HepG2 (cell line): ENCODE data around the gene PTCRA. TPM values are rescaled to one million over a fixed set of nuclear protein-coding genes. Genes with fewer than 3 reads are reported as not detected.

Experiments
- ARNT ChIP-seq: fragments of 450-650 bp; IDR thresholded peaks from 2 replicates; pipeline ENCODE4 v1.6.1; 2017
- ASH2L ChIP-seq: fragments of 300-600, 200-600 bp; sonication (generic); IDR thresholded peaks from 2 replicates; pipeline ENCODE4 v1.7.0; 2017; ENCODE audit warnings: low read depth, mild to moderate bottlenecking, moderate library complexity, mixed read lengths, low read length; ENCODE audit not compliant: insufficient read length
- ATRX ChIP-seq: sonication (generic); formaldehyde crosslinking; IDR thresholded peaks from 2 replicates; pipeline ENCODE4 v1.4.0; 2020; ENCODE audit warnings: missing genetic modification reagents, borderline replicate concordance
- CBX2 ChIP-seq, 2 experiments: fragments of 200-600 bp in 1 of 2; sonication (generic); formaldehyde crosslinking in 1 of 2; IDR thresholded peaks; 2 replicates each; pipeline versions ENCODE4 v1.7.0 to v1.8.1; 2018 to 2022; ENCODE audit warnings: low read depth in 2 of 2, low read length in 1 of 2, mild to moderate bottlenecking in 1 of 2, missing genetic modification reagents in 1 of 2
- CHD2 ChIP-seq: IDR thresholded peaks from 2 replicates; pipeline ENCODE4 v1.6.1; 2011; ENCODE audit warnings: low read depth, low read length, improper control_type of control experiment
- EHMT2 ChIP-seq: fragments of 200-600 bp; sonication (generic); IDR thresholded peaks from 2 replicates; pipeline ENCODE4 v1.7.0; 2017; ENCODE audit warnings: antibody characterized with exemption, low read depth, low read length, borderline replicate concordance
- FOXA3 ChIP-seq: IDR thresholded peaks from 2 replicates; pipeline ENCODE4 v1.6.1; 2016; ENCODE audit warnings: missing genetic modification reagents, missing compliant biosample characterization
- FOXC1 ChIP-seq: sonication (generic); formaldehyde crosslinking; IDR thresholded peaks from 2 replicates; pipeline ENCODE4 v1.8.0; 2022; ENCODE audit warnings: mild to moderate bottlenecking, missing genetic modification reagents, borderline replicate concordance
- GTF2F1 ChIP-seq: fragments of 150-350 bp; IDR thresholded peaks from 2 replicates; pipeline ENCODE4 v1.6.1; 2014; ENCODE audit warnings: low read length
- KDM4B ChIP-seq: sonication (generic); formaldehyde crosslinking; IDR thresholded peaks from 2 replicates; pipeline ENCODE4 v1.4.0; 2020; ENCODE audit warnings: missing genetic modification reagents
- KMT2A ChIP-seq: sonication (generic); formaldehyde crosslinking; IDR thresholded peaks from 2 replicates; pipeline ENCODE4 v1.4.0; 2020; ENCODE audit warnings: missing genetic modification reagents
- MTA3 ChIP-seq: sonication (generic); formaldehyde crosslinking; IDR thresholded peaks from 2 replicates; pipeline ENCODE4 v1.4.0; 2020; ENCODE audit warnings: missing genetic modification reagents
- MYNN ChIP-seq: sonication (generic); formaldehyde crosslinking; IDR thresholded peaks from 2 replicates; pipeline ENCODE4 v1.4.0; 2020; ENCODE audit warnings: mild to moderate bottlenecking, low read depth, missing genetic modification reagents
- POLR2AphosphoS2 ChIP-seq: IDR thresholded peaks from 2 replicates; pipeline ENCODE4 v1.6.1; 2011; ENCODE audit warnings: low read depth, low read length, improper control_type of control experiment
- RBAK ChIP-seq: sonication (generic); formaldehyde crosslinking; IDR thresholded peaks from 2 replicates; pipeline ENCODE4 v1.5.1; 2020; ENCODE audit warnings: mild to moderate bottlenecking, missing genetic modification reagents
- SP5 ChIP-seq: IDR thresholded peaks from 2 replicates; pipeline ENCODE4 v1.6.1; 2016; ENCODE audit warnings: low read depth, borderline replicate concordance
- THAP11 ChIP-seq: IDR thresholded peaks from 2 replicates; pipeline ENCODE4 v1.6.1; 2016; ENCODE audit warnings: missing biosample characterization, missing genetic modification reagents
- YY1 ChIP-seq: IDR thresholded peaks from 2 replicates; pipeline ENCODE4 v1.6.1; 2011; ENCODE audit warnings: low read length, low read depth, moderate library complexity, mild to moderate bottlenecking; ENCODE audit not compliant: insufficient read depth, insufficient replicate concordance
- ZBTB37 ChIP-seq: sonication (generic); formaldehyde crosslinking; IDR thresholded peaks from 2 replicates; pipeline ENCODE4 v1.4.0; 2020; ENCODE audit warnings: mild to moderate bottlenecking, missing genetic modification reagents
- ZC3H4 ChIP-seq: sonication (generic); formaldehyde crosslinking; IDR thresholded peaks from 2 replicates; pipeline ENCODE4 v1.4.0; 2020; ENCODE audit warnings: missing genetic modification reagents, borderline replicate concordance
- ZNF12 ChIP-seq: sonication (generic); formaldehyde crosslinking; IDR thresholded peaks from 2 replicates; pipeline ENCODE4 v1.5.0; 2020; ENCODE audit warnings: missing genetic modification reagents
- ZNF280D ChIP-seq: sonication (generic); formaldehyde crosslinking; IDR thresholded peaks from 2 replicates; pipeline ENCODE4 v1.5.1; 2020; ENCODE audit warnings: mild to moderate bottlenecking, missing genetic modification reagents
- ZNF282 ChIP-seq: fragments of 450-650 bp; IDR thresholded peaks from 2 replicates; pipeline ENCODE4 v1.6.1; 2018; ENCODE audit not compliant: partially characterized antibody
- ZNF33B ChIP-seq: sonication (generic); formaldehyde crosslinking; IDR thresholded peaks from 2 replicates; pipeline ENCODE4 v1.5.1; 2020; ENCODE audit warnings: mild to moderate bottlenecking, missing genetic modification reagents
- ZNF431 ChIP-seq: sonication (generic); formaldehyde crosslinking; IDR thresholded peaks from 2 replicates; pipeline ENCODE4 v1.9.0; 2022; ENCODE audit warnings: missing genetic modification reagents, low read depth, mild to moderate bottlenecking, borderline replicate concordance
- ZNF501 ChIP-seq: sonication (generic); formaldehyde crosslinking; IDR thresholded peaks from 2 replicates; pipeline ENCODE4 v1.5.1; 2020; ENCODE audit warnings: mild to moderate bottlenecking, moderate library complexity, missing genetic modification reagents
- ZNF670 ChIP-seq: sonication (generic); formaldehyde crosslinking; IDR thresholded peaks from 2 replicates; pipeline ENCODE4 v1.8.0; 2022; ENCODE audit warnings: mild to moderate bottlenecking, missing genetic modification reagents, borderline replicate concordance
- ZSCAN12 ChIP-seq: sonication (generic); formaldehyde crosslinking; IDR thresholded peaks from 2 replicates; pipeline ENCODE4 v1.9.0; 2021; ENCODE audit warnings: mild to moderate bottlenecking, missing genetic modification reagents
- polyA plus RNA-seq, 8 experiments: library from polyadenylated mRNA; depleted of rRNA in 3 of 8; stranded (reverse) in 7 of 8; unstranded in 1 of 8; fragments of >200 nt; fragmentation: Illumina TruSeq in 4 of 8; extraction: Trizol in 4 of 8; gene quantifications; 2 replicates each; pipeline versions ENCODE4 v1.2.1 to v1.2.3, GENCODE V29; 2011 to 2016; ENCODE audit warnings: low read depth in 4 of 8, missing spikeins in 1 of 8, mixed read lengths in 1 of 8; ENCODE audit not compliant: insufficient read depth in 1 of 8
- total RNA-seq, 5 experiments: library from RNA; depleted of rRNA; stranded (reverse); fragments of >200 nt; fragmentation: Illumina TruSeq; extraction: Trizol; gene quantifications; 2 replicates each; pipeline ENCODE4 v1.2.3, GENCODE V29; 2016; ENCODE audit warnings: low read depth in 1 of 5

PTCRA gene
- total and polyA plus RNA-seq, 2 of the 13 experiments (the other 11 are each of a cell fraction or from before 2014, with no cell fraction given): not detected

- TF ChIP-seq FOXC1 (0 out of 2 replicates have a peak, but pooled peaks have one; percentile 71), ZNF33B (CRISPR knock-in tag) (no peak), ARNT (no peak), ZNF12 (CRISPR knock-in tag) (peak; percentile 28; the same call in 1 of the 2 replicates), THAP11 (CRISPR knock-in tag) (no peak), MTA3 (no peak), ZSCAN12 (CRISPR knock-in tag) (0 out of 2 replicates have a peak, but pooled peaks have one; percentile 39), ASH2L (no peak), YY1 (peak; percentile 18), ATRX (CRISPR knock-in tag) (no peak), KDM4B (CRISPR knock-in tag) (no peak), FOXA3 (CRISPR knock-in tag) (peak; percentile 92), SP5 (CRISPR knock-in tag) (peak; percentile 96), ZNF670 (peak; percentile 53; the same call in 1 of the 2 replicates), KMT2A (no peak), CHD2 (no peak), MYNN (CRISPR knock-in tag) (no peak), ZNF282 (peak; percentile 76), RBAK (CRISPR knock-in tag) (peak; percentile 83), CBX2 (IDR thresholded peaks at IDR 0.05; ENCODE audit: low read depth, low read length) (no peak), CBX2 (CRISPR knock-in tag; IDR thresholded peaks at IDR 0.05; ENCODE audit: low read depth) (no peak), GTF2F1 (no peak), ZC3H4 (CRISPR knock-in tag) (no peak), ZNF431 (CRISPR knock-in tag) (peak; percentile 25; the same call in 1 of the 2 replicates), ZNF280D (0 out of 2 replicates have a peak, but pooled peaks have one; percentile 42), ZBTB37 (CRISPR knock-in tag) (no peak), ZNF501 (CRISPR knock-in tag) (peak; percentile 52), POLR2AphosphoS2 (no peak), EHMT2 (0 out of 2 replicates have a peak, but pooled peaks have one; percentile 37)
Observed at GRCh38 chr6:42938987-42939809, 23.3 kb downstream of the PTCRA start (continued).
